ENCODE results near the gene TMEM94. TPM values are rescaled to one million over a fixed set of nuclear protein-coding genes. Genes with fewer than 3 reads are reported as not detected.

Gene TMEM94
- total and polyA plus RNA-seq, 9 of the 15 experiments (the other 6 are each of a cell fraction or from before 2014, with no cell fraction given) = 0.35 to 48.1 (median 14.4) TPM

DNA sequence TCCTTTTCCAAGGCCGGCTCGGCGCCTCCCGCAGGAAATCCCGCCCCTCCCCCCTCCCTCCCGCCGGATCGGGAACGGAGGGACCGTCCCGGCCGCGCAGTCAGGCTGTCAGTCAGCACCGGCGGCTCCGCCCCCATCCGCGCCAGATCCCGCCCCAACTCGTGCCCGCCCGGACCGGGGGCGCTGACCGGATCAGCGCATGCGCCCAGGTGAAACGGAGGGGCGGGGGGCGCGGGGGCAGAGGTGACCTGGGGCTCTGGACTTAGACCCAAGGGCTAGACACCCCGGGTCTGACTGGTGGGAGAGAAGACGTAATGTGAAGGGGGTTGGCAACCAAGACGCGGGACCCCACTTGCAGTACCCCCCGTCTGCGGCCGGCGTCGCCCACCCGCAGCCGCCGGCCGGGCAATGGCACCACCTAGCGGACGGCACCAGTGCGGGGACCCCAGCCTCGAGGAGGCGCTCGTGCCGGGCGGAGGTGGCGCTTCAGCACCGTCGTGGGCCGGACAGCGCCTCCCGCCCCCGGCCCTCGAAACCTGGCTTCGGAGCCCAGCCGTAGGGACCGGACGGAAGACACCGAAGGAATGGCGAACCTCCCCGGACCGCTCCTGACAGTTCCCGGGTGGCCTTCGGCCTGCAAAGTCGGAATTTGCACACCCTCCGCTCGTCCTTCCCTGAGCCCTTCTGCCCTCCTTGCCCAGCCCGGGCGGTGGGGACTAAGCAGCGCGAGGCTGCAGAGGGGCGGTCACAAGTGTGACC lies 59.2 kb downstream of the TMEM94 start, which contains the start of gene CASKIN2 (continued):
- TF ChIP-seq, protein P1, sequence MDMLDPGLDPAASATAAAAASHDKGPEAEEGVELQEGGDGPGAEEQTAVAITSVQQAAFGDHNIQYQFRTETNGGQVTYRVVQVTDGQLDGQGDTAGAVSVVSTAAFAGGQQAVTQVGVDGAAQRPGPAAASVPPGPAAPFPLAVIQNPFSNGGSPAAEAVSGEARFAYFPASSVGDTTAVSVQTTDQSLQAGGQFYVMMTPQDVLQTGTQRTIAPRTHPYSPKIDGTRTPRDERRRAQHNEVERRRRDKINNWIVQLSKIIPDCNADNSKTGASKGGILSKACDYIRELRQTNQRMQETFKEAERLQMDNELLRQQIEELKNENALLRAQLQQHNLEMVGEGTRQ (CRISPR knock-in tag; IDR thresholded peaks at IDR 0.05) = no peak
- TF ChIP-seq SNRNP70 (optimal IDR thresholded peaks at IDR 0.05; ENCODE audit: low read depth, low read length) = no peak
- TF ChIP-seq, protein P2, sequence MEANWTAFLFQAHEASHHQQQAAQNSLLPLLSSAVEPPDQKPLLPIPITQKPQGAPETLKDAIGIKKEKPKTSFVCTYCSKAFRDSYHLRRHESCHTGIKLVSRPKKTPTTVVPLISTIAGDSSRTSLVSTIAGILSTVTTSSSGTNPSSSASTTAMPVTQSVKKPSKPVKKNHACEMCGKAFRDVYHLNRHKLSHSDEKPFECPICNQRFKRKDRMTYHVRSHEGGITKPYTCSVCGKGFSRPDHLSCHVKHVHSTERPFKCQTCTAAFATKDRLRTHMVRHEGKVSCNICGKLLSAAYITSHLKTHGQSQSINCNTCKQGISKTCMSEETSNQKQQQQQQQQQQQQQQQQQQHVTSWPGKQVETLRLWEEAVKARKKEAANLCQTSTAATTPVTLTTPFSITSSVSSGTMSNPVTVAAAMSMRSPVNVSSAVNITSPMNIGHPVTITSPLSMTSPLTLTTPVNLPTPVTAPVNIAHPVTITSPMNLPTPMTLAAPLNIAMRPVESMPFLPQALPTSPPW (CRISPR knock-in tag; IDR thresholded peaks at IDR 0.05) = peak; percentile 97
- no peak for TF ChIP-seq JUNB (CRISPR knock-in tag; conservative IDR thresholded peaks at IDR 0.05)
- TF ChIP-seq HMG20B (CRISPR knock-in tag; IDR thresholded peaks at IDR 0.05) = no peak
- TF ChIP-seq DPF2 (IDR thresholded peaks at IDR 0.05) = no peak
- TF ChIP-seq CHD1 (IDR thresholded peaks at IDR 0.05; ENCODE audit: low read length) = peak; percentile 71
- TF ChIP-seq POLR3A (IDR thresholded peaks at IDR 0.05; ENCODE audit: borderline replicate concordance, extremely low read depth, insufficient read depth, insufficient read length) = no peak
- TF ChIP-seq TAF15 (IDR thresholded peaks at IDR 0.05; ENCODE audit: low read depth, low read length) = no peak
- peak; percentile 20 for TF ChIP-seq HMGN3 (IDR thresholded peaks at IDR 0.05; ENCODE audit: borderline replicate concordance, extremely low read depth, insufficient read length, low read depth, low read length)
- TF ChIP-seq ZNF384 (IDR thresholded peaks at IDR 0.05; ENCODE audit: low read depth, low read length) = no peak
- peak; percentile 90; the same call in 1 of the 2 replicates for TF ChIP-seq ZNF224 (CRISPR knock-in tag; IDR thresholded peaks at IDR 0.05)
- TF ChIP-seq, protein P3, sequence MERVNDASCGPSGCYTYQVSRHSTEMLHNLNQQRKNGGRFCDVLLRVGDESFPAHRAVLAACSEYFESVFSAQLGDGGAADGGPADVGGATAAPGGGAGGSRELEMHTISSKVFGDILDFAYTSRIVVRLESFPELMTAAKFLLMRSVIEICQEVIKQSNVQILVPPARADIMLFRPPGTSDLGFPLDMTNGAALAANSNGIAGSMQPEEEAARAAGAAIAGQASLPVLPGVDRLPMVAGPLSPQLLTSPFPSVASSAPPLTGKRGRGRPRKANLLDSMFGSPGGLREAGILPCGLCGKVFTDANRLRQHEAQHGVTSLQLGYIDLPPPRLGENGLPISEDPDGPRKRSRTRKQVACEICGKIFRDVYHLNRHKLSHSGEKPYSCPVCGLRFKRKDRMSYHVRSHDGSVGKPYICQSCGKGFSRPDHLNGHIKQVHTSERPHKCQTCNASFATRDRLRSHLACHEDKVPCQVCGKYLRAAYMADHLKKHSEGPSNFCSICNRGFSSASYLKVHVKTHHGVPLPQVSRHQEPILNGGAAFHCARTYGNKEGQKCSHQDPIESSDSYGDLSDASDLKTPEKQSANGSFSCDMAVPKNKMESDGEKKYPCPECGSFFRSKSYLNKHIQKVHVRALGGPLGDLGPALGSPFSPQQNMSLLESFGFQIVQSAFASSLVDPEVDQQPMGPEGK (CRISPR knock-in tag; IDR thresholded peaks at IDR 0.05; ENCODE audit: borderline replicate concordance) = no peak
- no peak for TF ChIP-seq FOXM1 (IDR thresholded peaks at IDR 0.05; ENCODE audit: low read depth)
- TF ChIP-seq FOXM1 (CRISPR knock-in tag; IDR thresholded peaks at IDR 0.05; ENCODE audit: low read depth) = peak; percentile 89; the same call in 1 of the 2 replicates
- peak; percentile 95 to 100 for TF ChIP-seq SIN3A (IDR thresholded peaks at IDR 0.05; ENCODE audit: borderline replicate concordance in 2 of 2, control insufficient read depth in 1 of 2, low read depth in 2 of 2, low read length in 2 of 2)
- peak; percentile 91 for TF ChIP-seq SP1 (CRISPR knock-in tag; IDR thresholded peaks at IDR 0.05)
- peak; percentile 90 for TF ChIP-seq NCOA1 (IDR thresholded peaks at IDR 0.05; ENCODE audit: low read depth)
- TF ChIP-seq JUND (IDR thresholded peaks at IDR 0.05; ENCODE audit: borderline replicate concordance, low read depth, low read length) = no peak; the same call in 1 of the 2 replicates
- no peak for TF ChIP-seq JUND (tag; IDR thresholded peaks at IDR 0.05; ENCODE audit: borderline replicate concordance, low read depth, low read length)
- TF ChIP-seq ZNF57 (CRISPR knock-in tag; IDR thresholded peaks at IDR 0.05) = no peak
- no peak for TF ChIP-seq KLF6 (CRISPR knock-in tag; IDR thresholded peaks at IDR 0.05; ENCODE audit: borderline replicate concordance)
- TF ChIP-seq SMARCA4 (IDR thresholded peaks at IDR 0.05) = 0 out of 2 replicates have a peak, but pooled peaks have one; percentile 28
- no peak for TF ChIP-seq MTA2 (IDR thresholded peaks at IDR 0.05; ENCODE audit: low read depth)
- 0 out of 2 replicates have a peak, but pooled peaks have one; percentile 6 for TF ChIP-seq ZNF830 (CRISPR knock-in tag; IDR thresholded peaks at IDR 0.05)
- no peak for TF ChIP-seq KLF13 (tag; IDR thresholded peaks at IDR 0.05; ENCODE audit: borderline replicate concordance, low read depth)
